ENCODE measurements around the gene ANKRD13B.
"Not testable (repeated sequence)": the region's sequence is repeated elsewhere in the genome, so short reads cannot be mapped to it uniquely, and the experiment has no call there.

The ANKRD13B gene

DNA sequence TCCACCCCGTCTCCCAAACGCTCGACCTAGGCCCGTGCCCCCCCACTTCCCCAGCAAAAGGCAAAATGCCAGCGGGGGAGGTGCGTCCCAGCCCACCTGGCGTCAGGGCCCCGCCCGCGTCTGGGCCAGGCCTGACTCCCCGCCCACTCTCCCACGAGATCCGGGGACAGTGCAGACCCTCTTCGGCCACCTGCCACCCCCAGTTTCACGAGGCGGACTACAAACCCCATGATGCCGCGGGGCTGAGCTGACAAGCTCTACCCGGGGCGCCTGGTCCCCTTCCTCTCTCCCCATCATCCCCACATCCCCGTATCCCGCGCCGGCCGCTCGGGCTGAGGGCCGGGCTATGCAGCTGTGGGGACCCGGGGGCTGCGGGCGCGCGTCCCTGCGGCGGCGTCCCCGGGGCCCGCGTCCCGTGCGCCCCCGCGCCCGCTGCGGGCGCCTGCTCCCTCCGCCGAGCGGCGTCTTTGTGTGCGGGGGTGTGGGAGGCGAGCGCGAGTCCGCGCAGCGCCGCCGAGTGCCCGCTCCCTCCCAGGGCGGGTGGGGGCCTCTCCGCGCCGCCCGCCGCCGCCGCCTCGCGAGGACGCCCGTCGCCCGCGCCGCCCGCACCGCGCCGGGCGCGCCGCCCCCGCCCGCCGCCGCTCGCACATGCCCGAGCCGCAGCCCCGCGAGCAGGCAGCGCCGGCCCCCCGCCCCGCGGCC, at the start of gene ANKRD13B:
ANKRD13B (plus strand) TSS at position 283 of the 702 bp plus-strand sequence. CDS start 490 bp downstream, outside the sequence.
- peak; percentile 73 for DNase-seq

DNA sequence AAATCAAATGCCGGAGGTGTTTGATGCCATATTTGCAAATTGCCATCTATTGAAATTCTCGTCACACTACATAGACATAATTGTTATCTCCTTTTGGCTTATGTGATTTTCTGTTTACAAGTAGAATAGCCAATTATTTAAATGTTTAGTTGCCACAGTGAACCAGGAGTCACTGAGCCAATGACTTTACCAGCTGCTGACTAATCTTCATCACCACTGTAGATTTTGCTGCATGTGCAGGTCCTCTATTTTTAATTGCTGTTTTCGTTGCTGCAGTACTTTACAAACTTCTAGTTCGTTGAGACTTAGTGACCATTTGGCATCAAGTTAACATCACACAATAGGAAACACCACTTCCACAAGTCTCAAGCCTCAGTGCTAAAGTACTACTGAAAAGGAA, 48.9 kb upstream of the ANKRD13B start:
- no peak for DNase-seq

DNA sequence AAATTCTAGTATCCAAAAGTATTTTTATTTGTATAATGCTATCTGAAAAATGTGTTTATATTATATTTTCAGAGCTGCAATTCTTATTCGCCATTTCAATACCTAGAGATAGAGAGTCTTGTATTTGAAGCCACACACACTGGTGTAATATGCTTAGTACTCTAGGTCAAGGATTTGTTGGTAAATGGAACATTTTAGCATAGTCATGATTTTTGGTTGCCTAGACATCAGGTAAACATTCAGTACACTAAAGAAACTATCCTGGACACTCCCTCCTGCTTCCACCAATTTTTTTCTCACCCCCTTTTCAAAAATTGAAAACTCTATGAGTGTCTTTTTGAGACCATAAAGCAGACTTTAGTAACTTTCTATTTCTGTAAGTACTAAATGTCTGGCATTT, 46.8 kb upstream of the ANKRD13B start:
- DNase-seq: no peak

DNA sequence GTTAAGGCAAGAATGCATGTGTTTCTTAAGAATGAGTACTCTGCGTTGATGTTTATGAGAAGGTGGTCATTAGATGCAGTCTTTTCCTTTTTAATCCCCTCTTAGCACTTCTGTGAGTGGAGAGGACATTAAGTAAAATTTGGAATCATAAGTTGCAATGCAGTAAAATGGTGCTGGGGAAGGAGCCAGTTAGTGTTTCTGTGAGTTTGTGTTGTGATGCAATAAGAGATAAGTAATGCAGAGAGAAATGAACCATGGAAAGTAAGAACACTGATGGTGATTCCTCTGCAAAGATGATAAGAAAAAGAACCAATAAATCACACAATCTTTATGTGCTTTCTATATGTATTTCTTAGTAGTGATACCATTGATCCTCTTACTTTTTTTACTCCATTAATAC, 46.1 kb upstream of the ANKRD13B start:
- DNase-seq: no peak

DNA sequence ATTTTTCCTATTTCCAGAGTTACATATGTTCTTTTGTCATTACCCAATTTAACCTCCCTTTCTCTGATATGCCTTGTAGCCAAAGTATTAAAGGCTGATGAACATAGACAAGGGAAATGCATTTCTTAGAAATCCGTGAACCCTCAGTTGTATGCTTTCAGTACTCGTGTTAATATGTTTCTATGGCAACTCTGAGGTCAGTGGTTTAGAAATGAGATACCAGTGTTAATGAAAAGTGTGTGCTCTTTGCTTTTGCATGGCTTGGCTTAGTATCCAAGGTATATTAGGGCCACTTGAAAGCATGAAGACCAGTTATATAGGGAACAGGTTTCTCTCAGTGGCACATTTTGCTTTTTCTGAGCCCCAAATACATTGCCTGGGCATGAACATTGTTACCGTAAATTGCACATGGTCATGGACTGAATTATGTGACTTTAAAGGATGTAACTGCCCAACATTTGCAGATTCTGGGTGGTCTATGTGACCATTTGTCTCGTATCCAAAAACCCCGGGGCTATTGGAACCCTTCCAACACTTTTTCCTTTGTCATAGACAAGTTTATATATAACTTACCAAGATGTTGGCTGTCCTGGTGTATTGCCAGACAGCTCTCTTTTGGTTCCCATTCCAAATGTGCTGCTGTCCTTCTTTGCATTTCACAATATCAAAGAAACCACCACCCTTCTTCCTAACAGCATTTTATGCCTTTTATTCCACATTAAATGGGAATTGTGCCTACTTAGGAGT, 43.6 kb upstream of the ANKRD13B start:
- DNase-seq: peak; percentile 35

DNA sequence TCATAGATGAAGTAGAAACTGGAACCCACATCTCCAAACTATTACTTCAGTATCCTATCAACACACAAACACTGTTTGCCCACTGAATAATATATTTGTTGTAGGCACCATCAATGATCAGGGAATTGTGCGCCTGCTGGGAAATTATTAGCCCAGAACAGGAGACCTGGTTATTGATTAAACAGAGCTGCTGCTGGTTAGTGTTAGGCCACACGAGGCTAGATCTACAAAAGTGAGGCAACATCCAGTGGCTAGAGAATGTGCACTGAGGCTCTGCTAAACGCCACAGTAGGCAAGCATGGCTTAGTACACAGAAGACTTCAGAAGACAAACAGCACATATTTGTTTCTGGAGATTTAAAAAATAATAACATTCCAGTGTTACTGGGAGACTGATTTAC, 37.1 kb upstream of the ANKRD13B start:
- DNase-seq: no peak

DNA sequence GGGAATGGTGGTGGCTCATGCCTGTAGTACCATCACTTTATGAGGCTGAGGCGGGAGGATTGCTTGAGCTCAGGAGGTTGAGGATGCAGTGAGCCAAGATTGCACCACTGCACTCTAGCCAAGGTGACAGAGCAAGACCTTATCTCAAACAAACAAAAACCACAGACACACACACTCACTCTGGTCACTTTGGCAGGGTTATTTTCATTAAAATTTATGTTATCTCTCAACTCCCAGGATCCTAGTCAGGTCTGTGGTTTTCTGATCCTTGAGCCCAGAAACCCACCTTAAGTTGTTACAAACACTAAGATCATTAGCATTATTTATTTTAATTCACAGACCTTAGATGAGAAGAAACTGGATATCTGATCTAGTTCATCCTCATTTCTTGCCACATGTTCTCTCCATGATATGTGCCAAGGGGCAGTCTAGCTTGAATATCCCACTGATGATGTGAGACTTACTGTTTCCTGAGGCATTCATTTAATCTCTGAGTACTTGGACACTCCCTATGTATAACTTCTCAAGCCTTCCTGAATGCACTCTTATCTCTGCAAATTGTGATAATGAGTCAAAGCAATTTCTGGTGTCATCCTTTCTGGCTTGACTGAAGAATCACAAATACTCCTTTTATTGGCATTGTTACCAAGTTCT, 35.7 kb upstream of the ANKRD13B start:
- no peak for DNase-seq

DNA sequence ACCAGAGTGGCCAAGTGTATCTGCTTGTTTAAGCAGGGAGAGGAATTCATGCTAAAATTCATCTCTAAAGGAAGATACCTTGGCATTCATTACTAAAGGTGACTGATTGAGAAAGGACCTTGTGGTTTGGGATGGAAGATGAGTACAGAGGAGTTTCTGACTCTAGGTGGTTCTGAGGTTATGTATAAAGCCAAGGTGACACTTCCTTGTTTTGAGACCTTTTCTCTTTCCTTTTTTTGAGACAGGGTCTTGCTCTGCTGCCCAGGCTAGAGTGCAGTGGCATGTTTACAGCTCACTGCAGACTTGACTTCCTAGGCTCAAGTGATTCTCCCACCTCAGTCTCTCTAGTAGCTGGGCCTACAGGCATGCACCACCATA, 35.2 kb upstream of the ANKRD13B start:
- no peak for DNase-seq

DNA sequence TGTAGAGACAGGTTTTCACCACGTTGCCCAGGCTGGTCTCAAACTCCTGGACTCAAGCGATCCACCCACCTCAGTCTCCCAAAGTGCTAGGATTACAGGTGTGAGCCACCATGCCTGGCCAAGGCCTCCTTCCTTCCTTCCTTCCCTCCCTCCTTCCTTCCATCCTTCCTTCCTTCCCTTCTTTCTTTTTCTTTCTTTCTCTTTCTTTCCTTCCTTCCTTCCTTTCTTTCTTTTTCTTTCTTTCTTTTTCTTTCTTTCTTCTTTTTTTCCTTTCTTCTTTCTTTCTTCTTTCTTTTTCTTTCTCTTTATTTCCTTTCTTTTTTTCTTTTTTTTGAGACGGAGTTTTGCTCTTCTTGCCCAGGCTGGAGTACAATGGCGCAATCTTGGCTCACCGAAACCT, 34.8 kb upstream of the ANKRD13B start:
- not testable (repeated sequence) for DNase-seq

DNA sequence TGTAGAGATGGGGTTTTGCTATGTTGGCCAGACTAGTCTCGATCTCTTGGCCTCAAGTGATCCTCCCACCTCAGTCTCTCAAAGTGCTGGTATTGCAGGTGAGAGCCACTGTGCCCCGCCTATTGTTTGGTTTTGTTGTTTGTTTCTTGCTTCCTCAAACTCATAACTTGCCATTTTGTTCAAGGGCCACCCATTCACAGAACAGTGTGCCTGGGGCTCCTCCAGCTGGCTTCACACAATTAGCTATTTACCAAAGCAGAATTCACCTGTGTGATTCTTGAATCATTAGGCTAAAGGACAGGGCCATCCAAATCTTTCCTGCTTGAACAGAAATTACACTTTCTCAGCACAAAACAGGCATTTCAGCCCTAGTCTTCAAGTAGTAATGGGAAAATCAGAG, 33.3 kb upstream of the ANKRD13B start:
- DNase-seq: no peak

DNA sequence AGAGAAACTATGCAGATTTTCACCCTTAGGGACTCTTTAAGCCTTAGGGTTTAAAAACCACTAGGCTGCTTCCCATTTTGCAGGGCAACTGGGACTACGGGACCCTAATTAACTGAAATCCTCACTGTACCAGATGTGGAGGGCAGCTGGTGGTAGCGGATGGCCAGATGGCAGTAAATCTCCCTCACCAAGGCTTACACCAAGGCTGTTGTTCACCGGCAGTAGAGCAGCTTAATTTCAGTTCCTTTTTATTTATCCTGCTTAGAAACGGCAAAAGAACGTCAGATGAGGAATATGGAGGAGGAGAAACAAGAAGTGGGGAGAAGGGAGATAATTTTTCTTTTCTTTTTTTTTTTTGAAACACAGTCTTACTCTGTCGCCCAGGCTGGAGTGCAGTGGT, 32.6 kb upstream of the ANKRD13B start:
- DNase-seq: no peak

DNA sequence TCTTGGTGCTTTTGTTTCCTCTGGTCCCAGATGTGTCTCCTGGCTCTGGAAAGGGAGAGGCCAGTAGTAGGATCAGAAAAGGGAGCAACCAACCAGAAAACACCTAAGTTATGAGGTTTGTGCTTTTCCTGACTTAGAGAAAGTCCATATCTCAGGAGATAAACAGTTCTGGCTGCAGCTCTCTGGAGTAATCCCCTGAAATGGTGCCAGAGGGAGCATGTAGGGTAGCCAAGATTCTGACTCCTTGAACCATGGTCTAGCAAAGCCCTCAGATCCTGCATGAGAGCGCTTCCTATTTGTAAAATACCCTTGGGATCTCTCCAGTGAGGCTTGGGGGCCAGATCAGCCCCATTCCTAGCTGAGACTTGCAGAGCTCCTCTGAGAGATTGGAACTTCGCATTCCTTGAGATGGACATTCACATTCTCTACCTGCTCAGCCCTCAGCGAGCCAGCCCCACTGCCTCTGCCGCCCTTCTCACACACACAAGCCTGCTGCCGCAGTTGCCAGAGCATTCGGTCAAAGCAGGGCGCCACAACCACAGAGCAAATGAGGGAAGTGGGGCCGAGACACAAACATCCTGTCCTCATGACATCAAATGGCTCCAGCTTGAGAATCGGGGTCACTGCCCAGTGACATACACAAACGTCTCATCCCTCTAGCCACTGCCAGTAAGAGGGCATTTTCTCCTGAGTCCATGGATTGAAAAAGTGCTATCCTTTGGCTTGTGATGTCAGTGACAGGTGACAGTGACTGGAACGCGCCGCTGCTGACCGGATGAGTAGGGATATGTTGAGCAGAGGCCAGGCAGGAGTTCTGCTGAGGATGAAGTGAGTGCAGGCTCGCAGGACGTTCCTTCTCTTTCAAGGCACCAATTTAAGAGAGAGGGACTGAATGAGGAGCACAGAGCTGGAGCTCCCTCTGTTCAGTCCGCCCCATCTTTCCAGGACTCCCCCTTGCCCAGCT, 31.1 kb upstream of the ANKRD13B start:
- DNase-seq: no peak

DNA sequence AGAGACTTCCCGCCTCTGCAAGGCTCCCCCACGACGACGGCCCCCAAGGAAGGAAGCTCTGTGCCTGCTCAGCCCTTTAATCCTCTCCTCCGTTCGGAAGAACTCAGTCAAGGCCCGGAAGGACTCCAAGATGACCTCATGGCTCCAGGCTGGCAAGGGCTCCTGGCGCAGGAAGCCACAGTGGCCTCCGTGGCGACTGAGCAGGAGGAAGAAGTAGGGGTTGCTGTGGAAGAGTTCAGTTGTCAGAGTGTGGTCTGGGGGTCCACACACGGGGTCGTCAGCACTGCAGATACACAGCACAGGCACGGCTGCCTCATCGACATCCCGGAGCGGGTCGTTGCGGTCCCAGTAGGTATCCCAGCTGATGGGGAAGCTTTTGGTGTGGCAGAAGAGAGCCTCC, 30.3 kb upstream of the ANKRD13B start:
- no peak for DNase-seq

DNA sequence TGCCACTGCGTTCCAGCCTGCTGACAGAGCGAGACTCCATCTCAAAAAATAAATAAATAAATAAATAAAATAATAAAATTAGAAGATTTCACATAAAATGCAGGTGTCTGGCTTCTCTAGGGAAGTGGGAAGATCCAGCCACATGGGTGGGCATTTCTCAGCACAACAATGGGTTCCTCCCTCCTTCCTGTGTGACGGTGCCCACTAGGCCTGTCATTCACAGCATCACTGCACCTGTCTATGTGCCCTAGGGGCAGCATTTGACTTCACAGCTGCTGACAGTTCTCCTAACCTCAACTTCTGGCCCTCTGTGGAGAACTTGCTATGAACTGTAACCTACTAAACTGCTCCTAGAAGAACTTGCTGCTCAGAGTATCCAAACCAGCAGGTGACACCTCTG, 29.1 kb upstream of the ANKRD13B start:
- no peak for DNase-seq

DNA sequence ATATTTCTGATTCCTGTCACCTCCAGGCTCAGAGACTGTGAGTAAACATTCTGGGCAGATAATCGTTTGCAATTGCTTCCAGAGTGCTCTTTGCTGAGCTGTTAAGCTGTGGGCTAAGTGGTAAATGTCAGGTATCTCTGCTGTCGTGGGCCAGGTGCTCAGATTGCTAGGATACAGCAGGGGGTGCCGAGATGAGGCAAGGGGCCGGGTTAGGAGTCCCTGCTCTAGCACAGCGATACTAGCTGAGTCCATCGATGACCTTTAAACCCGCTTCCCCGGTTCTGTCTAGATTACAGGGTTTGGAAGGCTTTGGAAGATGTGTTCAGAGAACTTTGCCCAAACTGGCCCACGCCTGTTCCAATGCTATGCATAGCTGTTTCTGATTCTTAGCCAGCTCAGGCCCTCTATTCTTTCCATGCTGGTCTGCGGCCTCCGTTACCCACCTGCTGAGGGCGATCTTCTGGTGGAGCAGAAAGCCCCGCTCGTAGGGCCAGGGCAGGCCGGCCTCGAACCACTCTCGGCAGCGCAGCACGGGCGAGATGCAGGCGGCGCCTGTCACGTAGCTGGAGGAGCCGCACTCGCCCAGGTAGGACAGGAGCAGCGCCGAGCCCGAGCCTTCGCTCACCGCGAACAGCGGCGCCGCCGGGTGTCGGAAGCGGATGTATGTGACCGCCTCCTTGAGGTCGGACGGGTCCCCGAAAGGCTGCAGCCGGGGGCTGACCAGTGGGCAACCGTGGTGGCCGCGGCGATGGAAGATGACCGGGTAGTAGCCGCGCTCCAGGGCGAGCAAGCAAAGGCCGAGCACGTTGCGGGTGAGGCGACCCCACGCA, 27.1 kb upstream of the ANKRD13B start:
- no peak for DNase-seq

DNA sequence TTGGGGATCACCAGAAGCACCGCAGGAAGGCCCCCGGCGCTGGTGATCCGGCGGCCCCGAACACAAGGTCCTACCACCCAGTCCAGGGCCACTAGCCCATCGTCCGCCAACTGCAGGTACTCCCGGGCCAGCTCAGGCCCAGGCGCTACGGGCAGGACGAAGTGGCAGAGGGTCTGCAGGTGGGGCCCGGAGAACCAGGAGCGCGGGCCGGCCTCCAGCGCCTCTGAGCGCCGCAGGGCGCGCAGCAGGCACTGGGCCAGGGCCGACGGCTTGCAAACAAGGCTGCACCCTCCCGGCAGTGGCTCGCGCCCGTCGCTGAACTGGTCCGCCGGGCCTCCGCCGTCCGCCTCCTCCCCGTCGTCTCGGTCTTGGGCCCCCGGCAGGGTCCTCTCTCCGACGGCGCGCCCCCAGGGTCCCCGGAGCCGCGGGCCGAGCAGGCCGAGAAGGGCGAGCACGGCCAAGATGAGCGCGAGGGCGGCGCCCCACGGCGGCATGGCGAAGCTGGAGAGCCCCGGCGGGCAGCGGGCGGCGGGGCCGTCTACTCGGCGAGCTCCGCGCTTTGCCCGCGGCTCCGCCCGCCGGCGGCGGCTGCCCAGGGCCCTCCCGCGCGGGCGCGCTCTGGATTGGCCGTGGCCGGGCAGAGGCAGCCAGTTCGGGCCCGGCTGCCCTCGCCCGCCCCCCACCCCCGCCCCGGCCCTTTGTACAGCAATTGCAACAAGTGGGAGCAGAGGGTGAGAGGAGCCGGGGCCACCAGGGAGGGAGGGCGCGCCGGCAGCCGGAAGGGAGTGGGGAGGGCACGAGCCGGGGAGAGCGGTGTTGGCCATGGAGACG, 26.2 kb upstream of the ANKRD13B start, which contains the start of gene ABHD15:
ABHD15 (minus strand) TSS at position 565 of the 831 bp plus-strand sequence; CDS start at position 494, 71 bp downstream.
- DNase-seq: peak; percentile 75

DNA sequence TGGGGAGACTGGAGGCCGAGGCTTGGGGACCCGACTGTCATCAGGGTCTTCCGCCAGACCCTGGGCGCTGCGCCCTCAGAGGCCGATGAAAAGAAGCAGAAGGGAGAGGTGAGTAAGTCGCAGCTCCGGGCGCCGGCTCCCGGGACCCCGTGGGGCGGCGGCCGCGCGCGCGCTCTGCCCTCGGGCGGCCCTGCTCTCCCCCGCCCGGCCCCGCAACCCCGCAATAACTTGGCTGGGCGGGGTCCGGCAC, 25.7 kb upstream of the ANKRD13B start:
- no peak for DNase-seq

DNA sequence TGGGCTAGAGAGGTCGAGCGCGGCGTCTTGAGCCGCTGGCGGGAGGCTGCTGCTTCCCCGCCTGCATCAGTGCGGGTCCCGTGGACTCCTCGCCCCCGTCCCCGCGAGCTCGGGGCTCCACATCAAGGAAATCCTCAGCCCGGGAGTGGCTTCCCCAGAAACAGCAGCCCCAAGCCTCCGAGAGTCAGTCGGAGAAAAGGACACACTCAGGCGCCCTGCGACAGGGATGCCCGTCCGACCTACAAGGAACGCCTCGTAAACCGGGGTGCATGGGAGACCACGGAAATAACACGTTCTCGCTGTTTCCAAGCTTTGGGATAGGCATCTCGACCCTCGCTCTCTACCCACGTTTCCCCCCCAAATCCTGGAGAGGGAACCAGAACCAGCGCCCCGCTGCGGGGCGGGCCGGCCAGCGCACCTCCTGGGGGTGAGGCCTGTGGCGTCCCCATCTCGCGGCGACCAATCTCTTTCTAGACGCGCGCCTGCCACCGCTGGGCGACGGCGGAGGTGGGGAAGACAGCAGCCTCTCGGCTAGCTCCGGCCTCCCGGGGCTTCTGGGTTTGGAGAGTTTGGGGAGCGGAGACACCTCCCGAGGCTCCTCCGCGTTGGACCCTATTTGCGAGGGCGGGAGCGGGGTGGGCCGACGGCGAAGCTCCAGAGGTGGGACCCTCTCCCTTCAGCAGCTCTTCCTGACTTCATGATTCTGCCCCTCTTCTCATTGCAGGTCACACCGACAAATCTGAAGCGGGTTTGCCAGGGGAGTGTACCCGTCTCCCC, 25.2 kb upstream of the ANKRD13B start:
- peak; percentile 68 for DNase-seq

DNA sequence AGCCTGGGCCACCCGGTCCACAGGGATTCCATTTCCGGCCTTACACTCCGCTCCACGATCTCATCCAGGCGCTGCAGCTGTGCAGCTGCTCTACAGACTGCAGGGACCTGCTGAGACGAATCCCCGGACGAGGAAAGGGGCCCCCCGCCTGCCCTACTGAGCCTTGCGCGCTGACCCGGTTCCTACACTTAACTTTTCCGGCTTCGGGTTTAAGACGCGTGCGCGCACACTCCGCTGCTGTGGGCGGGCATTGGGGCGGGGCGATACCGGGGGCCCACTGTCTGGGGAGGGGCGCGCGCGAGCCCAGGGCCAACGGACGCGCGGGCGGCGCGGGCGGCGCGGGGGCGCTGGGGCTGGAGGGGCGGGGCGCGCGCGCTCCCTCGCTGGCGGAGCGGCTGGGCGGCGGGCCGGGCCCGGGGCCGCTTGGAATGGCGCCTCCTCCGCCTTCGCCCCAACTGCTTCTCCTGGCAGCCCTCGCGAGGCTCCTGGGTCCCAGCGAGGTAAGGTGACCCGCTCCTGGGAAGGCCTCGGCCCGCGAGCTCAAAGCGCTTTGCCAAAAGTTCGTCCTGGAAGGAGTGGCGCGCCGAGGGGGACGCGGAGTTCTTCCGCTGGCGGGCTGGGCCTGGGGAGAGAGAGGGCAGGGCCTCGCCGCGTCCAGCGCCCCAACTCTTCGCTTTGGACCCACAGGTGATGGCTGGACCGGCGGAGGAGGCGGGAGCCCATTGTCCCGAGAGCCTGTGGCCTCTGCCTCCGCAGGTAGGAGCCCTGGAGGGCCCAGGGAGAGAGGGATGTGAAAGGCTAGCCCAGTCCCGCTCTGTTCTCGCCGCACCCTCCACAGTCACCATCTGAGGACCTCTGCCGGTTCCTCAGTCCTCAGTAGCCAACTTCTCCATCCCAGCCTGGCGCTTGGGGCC, 24.3 kb upstream of the ANKRD13B start, which contains the start of gene TP53I13:
TP53I13 (plus strand) TSS at position 371 of the 914 bp plus-strand sequence; CDS start at position 429, 58 bp downstream.
- peak; percentile 93 for DNase-seq

All from femur (tissue), 1 donor.